GM21515 (cell line): ENCODE measurements around the gene STOML2.
A peak's percentile ranks its signal among the peaks of the same experiment; 100 is the strongest.

Experiments
- ATAC-seq: cut with Tn5 transposase; IDR thresholded peaks from one replicate; pipeline ENCODE4 v1.9.1; 2021; ENCODE audit not compliant: unreplicated experiment

Gene STOML2

DNA sequence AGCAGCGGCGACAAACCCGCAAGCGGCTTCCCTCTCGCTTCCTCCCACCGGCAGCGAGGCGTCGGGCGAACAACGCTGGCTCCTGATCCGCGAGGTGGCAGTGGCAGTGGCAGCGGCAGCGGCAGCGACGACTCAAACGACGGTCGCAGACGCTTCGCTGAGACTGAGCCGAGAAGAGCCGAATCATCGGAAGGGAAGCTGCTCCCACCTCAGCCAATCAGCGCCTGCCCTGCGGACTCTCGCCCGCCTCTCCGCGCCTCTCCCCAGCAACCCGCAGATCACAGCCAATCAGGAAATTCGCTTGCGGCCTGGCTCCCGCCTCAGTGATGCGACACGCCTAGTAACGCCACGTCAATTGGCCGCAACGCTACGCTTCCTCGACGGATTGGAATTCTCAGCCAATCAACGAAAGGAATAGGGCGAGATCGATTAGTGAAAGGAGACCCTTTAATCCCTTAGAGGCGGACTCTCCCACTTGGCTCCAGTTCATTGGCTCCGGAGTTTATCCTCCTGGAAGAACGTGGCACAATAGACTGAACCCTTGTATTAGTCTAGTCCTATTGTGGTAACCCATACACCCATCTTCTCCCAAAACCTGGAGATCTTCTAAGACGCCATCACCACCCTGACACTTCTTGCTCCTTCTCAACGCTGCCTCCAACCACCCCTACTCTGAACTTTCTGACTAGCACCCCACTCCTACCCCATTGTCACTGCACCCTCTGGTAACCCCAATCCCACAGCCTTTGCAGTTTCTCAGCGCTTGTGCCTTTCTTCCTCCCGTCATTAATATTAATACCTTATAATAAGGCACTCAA lies 30.3 kb downstream of the STOML2 start, which contains the start of gene VCP:
TSS of gene VCP (minus strand) at position 165 of the 818 bp plus-strand sequence. CDS start 272 bp downstream, outside the sequence.
- peak; percentile 86 for ATAC-seq

DNA sequence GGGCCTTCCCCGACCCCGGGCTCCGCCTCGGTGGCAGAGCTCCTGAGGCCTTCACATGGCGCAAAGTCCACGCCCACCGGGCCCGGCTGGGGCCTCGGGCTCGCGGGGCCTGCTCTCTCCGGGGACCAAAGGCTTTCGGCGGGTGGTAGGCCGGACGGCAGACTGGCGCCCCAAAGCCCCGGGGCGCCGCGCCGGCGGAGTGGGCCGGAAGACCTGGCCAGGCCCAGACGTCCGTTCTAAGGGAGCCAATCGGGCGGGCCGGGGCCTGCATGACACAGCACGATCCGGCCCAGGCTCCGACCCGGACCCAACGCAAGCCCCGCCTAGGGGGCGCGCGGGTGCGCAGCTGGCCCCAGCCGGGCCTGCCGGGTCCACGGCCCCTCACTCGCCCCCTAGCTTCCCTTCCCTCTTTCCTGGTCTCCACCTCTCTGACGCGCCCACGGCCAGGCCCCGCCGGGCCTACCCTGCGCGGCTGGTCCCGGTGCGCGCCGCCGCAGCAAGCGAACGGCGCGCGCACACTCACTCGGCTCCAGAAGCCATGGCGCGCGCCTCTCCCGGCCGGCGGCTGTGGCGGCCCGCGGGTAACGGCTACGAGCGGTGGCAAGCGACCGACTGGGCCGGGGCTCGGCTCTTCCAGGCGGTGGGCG lies 31.0 kb downstream of the STOML2 start:
- peak; percentile 54 for ATAC-seq

DNA sequence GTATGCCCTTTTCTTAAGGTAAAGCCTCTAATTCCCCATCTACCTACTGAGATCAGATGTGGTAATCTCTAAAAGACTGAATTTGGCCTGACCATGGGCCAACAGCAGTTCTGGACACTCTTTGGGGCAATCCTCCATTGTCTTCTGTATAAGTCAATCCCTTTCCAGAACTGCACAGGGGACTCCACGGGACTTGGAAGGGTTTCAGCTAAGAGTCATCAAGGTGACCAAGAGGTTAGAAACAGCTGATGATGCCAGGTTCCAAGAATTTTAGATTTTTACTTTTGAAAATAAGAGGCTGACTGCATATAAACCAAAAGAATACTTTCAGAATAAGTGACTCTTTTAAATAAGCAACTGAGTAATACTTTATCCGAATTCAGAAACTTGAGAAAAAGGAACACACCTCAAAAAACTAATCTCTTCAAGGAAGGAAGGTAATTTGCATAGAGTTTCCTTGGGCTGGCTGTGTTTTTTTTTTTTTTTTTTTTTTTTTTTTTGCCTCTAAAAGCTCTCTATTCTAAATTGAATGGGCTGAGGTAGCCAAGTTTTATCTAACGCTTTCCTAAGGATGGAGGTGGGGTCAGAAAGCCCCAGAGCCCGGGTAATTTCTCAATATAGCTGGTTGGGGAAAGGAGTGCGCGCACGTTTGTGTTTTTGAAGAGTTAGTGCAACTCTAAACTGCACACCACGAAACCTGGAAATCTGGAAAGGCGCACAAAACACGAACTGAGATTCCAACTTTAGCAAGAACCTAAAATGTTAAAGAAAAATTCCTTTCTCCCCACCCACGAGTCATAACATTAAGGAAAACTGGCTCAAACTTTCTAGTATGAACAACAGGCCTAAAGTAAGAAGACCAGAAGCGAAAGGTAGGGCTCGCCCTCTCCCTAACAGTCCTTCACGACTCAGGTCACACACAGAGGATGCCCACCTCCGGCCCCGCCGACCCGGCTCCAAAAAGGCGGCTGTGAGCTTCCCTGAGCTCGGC lies 31.8 kb downstream of the STOML2 start:
- no peak for ATAC-seq

DNA sequence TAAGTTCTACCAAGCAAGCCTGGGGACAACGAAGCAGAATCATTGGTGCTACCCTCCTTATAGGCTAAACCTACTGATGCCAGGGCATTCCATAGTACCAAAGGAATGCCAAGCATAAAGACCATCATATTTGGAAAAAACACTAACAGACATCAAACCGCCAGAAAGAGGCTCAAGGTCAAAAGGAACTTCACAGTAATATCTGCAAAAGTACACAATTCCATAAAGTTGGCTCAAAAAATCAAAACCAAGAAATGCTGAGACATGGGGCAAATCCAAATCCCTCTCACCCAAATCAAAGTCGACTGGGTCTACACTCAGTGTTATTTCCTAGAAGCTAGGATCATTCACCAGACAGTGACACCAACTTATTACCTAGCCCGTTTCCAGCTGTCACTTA lies 33.9 kb downstream of the STOML2 start:
- ATAC-seq = no peak

DNA sequence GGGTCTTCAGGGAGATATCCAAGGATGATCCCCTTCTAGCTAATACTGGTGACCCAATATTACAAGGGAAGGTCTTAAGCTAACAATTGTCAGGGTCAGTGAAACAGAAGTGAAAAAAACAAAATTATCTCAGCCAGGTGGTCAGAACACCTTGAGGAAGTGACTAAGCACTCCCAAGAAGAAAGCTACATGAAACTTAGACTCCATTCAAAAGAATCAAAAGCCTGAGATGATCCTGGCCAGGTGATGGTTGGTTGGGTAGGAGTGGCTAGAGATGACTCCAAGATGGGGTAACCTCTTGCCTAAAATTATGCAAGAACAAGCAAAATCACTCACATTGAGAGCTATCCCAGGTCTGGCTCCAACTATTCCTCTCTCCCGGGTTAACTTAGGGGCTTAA lies 35.9 kb downstream of the STOML2 start:
- no peak for ATAC-seq

DNA sequence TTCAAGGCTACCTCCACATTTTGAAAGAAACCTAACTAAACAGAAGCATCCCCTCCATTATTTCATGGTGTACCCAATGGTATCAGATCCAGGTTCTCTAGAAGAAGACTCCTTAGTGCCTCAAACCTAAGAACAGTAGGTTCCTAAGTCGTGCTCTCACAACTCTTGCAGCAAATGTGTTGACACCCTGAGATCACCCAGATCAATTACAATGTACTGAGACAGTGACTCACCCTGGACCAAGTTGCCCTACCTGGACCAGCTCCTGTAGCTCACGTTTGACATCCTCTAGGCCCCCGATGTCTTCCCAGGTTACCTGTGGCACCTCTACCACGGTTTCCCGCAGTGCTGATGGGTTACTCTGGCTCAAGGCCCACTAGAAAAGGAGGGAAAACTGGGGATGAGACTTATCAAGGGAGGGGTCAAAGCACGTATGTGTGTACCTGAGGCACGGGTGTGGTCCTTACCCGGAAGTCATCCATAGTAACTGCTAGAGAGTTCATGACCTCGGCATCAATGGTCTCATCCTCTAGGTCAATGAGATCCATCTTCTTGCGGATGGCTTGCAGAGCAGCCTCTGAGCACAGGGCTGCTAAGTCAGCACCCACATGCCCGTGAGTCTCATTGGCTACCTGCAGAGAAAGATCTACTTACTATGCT lies 42.3 kb downstream of the STOML2 start:
- ATAC-seq = no peak

DNA sequence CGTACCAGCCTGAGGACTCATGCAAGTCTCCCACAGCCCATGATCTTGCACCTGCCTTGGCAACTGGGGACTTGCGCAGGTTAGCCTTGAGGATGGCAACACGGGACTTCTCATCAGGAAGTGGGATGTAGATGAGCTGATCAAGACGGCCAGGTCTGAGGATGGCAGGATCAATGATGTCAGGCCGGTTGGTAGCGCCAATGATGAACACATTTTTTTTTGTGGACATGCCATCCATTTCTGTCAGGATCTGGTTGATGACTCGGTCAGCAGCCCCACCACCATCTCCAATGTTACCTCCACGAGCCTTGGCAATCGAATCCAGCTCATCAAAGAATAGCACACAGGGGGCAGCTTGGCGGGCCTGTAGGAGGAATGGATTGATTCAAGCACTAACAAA lies 43.5 kb downstream of the STOML2 start:
- ATAC-seq = no peak

DNA sequence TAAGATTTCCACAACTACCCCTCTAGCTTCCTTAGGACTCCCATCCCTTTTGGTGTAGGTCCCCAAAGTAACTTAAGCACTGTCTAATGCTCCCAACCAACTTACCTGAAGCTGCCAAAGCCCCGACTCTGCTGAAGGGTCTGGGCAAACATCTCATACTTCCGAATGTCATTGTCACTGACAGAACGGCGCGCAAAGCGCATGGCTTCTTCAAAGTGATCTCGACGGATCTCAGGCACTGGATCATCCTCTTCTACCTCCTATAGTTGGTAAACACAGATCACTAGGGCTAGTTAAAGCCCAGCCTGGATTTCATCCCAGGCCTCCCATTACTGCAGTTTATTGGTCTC lies 45.7 kb downstream of the STOML2 start:
- ATAC-seq = no peak

DNA sequence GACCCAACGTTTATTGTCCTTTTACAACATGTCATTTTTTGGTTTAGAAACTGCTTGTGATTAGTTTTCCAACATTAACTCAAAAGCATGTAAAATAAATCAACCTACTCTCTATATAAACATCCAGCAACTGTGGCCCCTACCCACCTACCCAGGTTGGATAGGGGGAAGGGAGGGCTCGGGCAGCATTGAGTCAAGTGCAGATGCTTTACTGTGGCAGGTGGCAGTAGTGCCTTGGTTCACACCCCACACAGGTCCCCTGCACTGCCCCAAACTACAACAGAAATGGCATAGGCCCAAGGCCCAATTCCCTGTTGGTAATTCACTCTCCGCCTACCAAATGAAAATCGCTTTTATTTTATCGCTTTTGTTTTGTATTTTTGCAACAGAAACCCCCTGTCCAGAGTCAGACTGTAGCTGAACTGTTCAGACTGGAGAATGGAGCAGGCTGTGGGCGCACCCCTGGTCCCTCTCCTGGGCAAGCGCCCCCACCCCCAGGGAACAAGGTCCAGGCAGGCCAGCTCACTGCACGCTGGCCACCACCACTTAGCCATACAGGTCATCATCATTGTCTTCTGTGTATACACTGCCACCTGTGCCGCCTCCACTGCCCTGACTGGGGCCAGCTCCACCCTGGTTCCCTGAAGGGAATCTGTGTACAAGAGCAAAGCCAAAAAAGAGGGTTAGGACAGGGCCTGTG lies 46.2 kb downstream of the STOML2 start:
- ATAC-seq = no peak

DNA sequence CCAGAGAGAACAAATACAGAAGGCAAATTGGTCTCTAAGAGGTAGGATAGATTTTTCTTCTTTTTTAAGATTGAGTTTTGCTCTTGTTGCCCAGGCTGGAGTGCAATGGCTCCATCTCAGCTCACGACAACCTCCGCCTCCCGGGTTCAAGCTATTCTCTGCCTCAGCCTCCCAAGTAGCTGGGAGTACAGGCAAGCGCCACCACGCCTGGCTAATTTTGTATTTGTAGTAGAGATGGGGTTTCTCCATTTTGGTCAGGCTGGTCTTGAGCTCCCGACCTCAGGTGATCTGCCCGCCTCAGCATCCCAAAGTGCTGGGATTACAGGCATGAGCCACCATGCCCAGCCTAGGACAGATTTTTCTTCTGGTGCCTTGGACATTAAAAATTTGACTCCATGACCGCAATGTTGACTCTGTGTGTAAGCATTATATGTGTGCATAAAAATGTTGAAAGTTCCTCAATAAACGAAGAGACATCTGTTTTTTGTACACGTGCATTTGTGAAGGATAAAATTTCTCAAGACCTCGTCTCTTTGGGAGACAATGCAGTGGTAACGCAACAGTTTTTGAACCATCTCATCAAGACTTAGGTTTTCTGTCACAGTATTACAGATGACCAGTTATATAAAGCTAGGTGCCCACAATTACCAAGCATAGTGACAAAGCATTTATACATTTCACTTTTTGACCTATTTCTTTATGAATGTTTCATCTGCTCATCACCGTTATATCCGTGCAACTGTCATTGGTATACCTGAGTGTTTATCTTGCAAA lies 47.9 kb downstream of the STOML2 start:
- ATAC-seq = no peak

DNA sequence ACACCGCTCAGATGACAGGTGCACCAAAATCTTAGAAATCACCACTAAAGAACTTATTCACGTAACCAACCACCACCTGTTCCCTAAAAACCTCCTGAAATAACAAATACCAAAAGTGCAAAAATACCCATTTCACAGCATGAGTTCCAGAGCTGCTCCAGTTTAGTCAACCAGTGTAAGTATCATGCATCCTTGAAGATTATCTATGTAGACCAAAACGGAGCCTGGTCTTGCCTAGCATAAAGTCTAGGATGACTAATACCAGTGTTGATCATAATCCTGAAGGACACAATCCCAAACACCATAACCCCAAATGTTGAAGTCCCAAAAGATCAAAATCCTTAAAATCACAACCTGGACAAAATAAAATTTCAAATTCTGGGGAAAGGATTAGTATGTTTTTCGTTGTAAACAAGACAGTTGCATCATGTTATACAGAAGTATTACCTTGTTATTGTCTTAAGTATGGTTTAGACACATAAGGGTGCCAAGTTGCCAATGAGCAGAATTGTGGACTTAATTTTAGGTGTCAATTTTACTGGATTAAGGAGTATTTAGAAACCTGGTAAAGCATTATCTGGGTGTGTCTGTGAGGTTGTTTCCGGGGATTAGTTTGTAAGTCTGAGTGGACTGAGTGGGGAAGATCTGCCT lies 48.6 kb downstream of the STOML2 start:
- no peak for ATAC-seq

DNA sequence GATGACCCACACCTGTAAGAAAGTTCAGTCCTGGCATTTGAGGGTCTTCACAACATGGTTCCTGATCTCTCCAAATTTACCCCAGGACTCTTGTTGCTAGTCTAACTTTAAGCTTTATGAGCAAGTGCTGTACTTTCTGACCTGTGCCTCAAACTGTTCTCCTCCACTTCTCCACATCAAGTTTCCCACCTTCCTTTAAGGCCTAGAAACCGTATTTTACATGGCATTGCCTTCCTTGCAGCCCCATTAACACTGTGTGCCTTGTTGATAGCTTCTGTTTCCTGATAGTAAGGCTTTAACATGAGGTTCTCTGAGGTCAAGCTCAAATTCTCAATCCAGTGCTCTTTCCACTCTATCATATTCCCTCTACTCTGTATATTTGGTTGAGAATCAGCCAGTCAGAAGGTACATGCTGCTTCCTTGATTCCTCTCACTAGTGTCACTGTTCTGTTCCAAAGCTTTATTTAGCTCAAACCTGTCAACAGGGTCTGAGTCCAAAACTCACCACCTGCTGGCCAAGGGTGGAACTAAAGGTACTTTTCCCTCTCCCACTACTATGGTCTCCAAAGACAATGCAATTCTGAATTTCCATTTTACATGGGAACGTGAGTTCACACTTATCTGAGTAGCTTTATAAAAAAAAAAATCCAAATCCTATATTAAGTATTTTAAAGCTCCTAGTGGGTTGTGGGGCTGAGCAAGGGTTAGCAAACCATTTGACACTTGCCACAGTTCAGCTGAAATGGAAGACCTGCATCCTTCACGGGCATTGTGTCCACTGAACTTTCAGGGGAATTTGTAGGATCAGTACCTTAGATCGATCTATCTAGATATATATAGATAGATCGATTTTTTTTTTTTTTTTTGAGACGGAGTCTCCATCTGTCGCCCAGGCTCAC lies 51.6 kb downstream of the STOML2 start:
- no peak for ATAC-seq
